GM12892 (cell line): ENCODE data around the gene C5orf63.

Source experiments
- POLR2A ChIP-seq: IDR thresholded peaks from 2 replicates; pipeline ENCODE4 v1.6.1; 2011; ENCODE audit warnings: low read depth, low read length, control low read depth
- TAF1 ChIP-seq: IDR thresholded peaks from 2 replicates; pipeline ENCODE4 v1.6.1; 2011; ENCODE audit warnings: low read depth, mild to moderate bottlenecking, control low read depth, low read length, borderline replicate concordance

- TF ChIP-seq TAF1 (no peak), POLR2A (no peak)
Observed at GRCh38 chr5:127066721-127067120, 6.6 kb downstream of the C5orf63 start.
